Skeletal muscle tissue (tissue), 4 donors: ENCODE results near the gene ST8SIA3. TPM values are rescaled to one million over a fixed set of nuclear protein-coding genes. Genes with fewer than 3 reads are reported as not detected.

Experiments
- H3K27ac ChIP-seq: one replicate; pipeline ENCODE4 v1.7.0; 2013; ENCODE audit warnings: mild to moderate bottlenecking, low read depth, low read length, inconsistent platforms
- H3K27me3 ChIP-seq, 3 donors: one replicate each; pipeline ENCODE4 v1.7.0; 2013; ENCODE audit warnings: low read length in 3 of 3; ENCODE audit not compliant: control insufficient read depth in 3 of 3, insufficient read depth in 3 of 3
- H3K36me3 ChIP-seq, 3 donors: one replicate each; pipeline ENCODE4 v1.7.0; 2013; ENCODE audit warnings: low read length in 3 of 3; ENCODE audit not compliant: control insufficient read depth in 3 of 3, insufficient read depth in 3 of 3
- H3K4me1 ChIP-seq, 3 donors: one replicate each; pipeline ENCODE4 v1.7.0; 2013; ENCODE audit warnings: low read length in 3 of 3, mild to moderate bottlenecking in 3 of 3; ENCODE audit not compliant: control insufficient read depth in 3 of 3, insufficient read depth in 3 of 3
- H3K4me3 ChIP-seq, 3 donors: one replicate each; pipeline ENCODE4 v1.7.0; 2013; ENCODE audit warnings: low read length in 3 of 3
- H3K9ac ChIP-seq, 3 donors: one replicate each; pipeline ENCODE4 v1.7.0; 2013; ENCODE audit warnings: low read length in 3 of 3, mild to moderate bottlenecking in 3 of 3, moderate library complexity in 2 of 3, low read depth in 1 of 3
- H3K9me3 ChIP-seq, 3 donors: one replicate each; pipeline ENCODE4 v1.7.0; 2013; ENCODE audit warnings: low read length in 3 of 3; ENCODE audit not compliant: control insufficient read depth in 3 of 3
- total RNA-seq: library from RNA; depleted of rRNA; stranded (reverse); fragments of >200 nt; gene quantifications from one replicate; pipeline ENCODE4 v1.2.3, GENCODE V29; 2014
- donor health status: Osteomylitis.

ST8SIA3 gene
- total RNA-seq, 1 donor from 2014 or later = not detected

DNA sequence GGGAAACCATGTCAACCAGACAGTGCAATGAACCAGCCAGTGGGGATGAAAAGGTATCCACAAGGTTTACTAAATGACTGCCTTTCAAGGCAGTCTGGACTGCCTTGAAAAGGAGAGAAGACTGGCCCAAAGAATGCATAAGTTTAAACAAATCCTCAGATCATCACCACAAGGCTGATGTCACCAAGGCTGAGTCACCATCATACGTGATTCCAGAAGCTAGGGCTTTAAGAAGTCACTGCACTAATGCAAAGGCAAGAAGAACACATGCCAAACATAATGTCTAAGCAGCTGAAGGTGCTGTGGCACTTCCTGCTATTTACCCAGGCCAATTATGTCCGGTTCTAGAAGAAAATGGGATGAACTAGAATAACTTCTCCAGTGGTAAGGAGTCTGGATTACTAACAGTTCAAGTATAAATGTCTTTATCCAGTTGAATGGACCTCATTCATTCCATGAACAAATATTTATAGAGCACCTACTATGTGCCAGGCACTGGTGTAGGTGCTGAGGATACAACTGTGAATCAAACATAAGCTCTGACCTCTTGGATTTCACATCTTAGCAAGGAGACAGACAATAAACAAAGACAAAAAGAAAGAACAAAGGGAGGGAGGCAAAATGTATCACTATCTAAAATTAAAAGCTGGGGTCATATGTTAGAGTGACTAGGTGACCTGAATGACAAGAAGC lies 45.2 kb downstream of the ST8SIA3 start:
- peaks cover 0 to 4% (median 3%) of the 10 kb centered on the region in 3 donors for H3K27me3 ChIP-seq
- H3K4me1 ChIP-seq = no peaks in the 10 kb centered on the region
- peaks cover 0 to 6% (median 0%) of the 10 kb centered on the region in 3 donors for H3K9me3 ChIP-seq
- no peak overlapping the region for H3K4me3 ChIP-seq
- no peak overlapping the region for H3K27ac ChIP-seq
- H3K9ac ChIP-seq = no peak overlapping the region
- no peaks in the 10 kb centered on the region for H3K36me3 ChIP-seq

DNA sequence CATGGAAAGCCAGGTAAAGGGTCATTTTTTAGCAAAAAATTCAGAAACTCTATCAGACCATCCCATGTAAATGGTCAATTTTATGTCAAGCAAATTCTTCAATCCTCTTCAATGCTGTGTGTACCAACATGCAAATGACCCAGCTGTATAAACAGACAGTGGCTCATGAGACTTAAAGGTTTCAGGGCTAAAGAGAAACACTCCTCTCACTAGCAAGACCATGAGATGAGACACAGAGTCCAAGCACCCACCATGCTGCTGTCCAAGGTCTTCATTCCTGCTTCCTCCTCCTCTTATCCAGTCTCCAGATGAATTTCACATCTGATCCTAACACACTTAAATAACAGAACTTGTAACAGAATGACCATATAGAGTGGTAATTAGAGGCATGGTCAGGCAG lies 52.0 kb downstream of the ST8SIA3 start:
- no peak overlapping the region for H3K4me3 ChIP-seq
- peaks cover 0 to 4% (median 3%) of the 10 kb centered on the region in 3 donors for H3K27me3 ChIP-seq
- no peaks in the 10 kb centered on the region for H3K36me3 ChIP-seq
- no peak overlapping the region for H3K9ac ChIP-seq
- no peaks in the 10 kb centered on the region for H3K9me3 ChIP-seq
- no peak overlapping the region for H3K27ac ChIP-seq
- no peaks in the 10 kb centered on the region for H3K4me1 ChIP-seq

DNA sequence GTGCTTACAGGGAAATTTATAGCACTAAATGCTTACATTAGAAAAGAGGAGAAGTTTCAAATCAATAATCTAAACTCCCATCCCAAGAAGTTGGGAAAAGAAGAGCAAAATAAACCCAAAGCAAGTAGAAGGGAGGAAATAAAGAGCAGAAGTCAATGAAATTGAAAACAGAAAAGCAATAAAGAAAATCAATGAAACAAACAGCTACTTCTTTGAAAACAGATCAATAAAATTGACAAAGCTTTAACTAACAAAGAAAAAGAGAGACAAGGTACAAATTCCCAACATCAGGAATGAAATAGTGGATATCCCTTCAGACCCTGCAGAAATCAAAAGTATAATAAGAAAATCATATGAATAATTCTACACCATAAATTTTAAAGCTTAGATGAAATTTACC lies 57.3 kb downstream of the ST8SIA3 start:
- no peaks in the 10 kb centered on the region for H3K9me3 ChIP-seq
- H3K4me1 ChIP-seq = no peaks in the 10 kb centered on the region
- no peak overlapping the region for H3K27ac ChIP-seq
- no peaks in the 10 kb centered on the region for H3K36me3 ChIP-seq
- H3K9ac ChIP-seq = no peak overlapping the region
- H3K4me3 ChIP-seq = no peak overlapping the region
- no peaks in the 10 kb centered on the region for H3K27me3 ChIP-seq

DNA sequence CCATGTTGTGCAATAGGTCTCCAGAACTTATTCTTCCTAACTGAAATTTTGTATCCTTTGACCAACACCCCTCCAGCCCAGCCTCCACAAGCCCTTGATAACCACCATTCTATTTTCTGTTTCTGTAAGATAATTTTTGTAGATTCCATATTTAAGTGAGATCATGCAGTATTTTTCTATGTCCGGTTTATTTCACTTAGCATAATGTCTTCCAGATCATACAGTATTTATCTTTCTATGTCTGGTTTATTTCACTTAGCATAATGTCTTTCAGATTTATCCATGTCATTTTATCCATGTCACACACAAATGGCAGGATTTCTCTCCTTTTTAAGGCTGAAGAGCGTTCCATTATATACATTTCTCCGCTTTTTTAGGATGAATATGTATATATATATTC lies 58.4 kb downstream of the ST8SIA3 start:
- H3K4me1 ChIP-seq = no peaks in the 10 kb centered on the region
- H3K36me3 ChIP-seq = no peaks in the 10 kb centered on the region
- no peaks in the 10 kb centered on the region for H3K9me3 ChIP-seq
- H3K4me3 ChIP-seq = no peak overlapping the region
- peaks cover 0 to 4% (median 0%) of the 10 kb centered on the region in 3 donors for H3K27me3 ChIP-seq
- H3K9ac ChIP-seq = no peak overlapping the region
- no peak overlapping the region for H3K27ac ChIP-seq

DNA sequence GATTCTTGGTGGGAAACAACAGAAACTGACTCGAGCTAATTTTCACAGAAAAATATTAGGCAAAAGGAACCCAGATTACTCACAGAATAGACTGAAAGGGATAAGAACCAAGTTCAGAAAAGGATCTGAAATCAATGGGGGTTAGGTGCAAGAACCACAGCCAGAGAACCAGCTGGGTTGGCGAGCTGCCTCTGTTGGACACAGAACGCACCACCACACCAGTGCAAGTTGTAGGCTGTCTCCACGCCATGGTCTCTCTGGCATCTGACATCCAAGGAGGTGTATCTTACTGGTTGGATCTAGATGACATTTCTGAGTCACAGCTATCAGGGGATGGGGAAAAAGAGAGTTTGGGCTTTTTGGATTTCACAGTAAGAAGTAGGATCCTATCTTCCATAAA lies 64.2 kb downstream of the ST8SIA3 start:
- Histone ChIP-seq H3K27me3 (peaks cover 0 to 7% (median 3%) of the 10 kb centered on the region in 3 donors), H3K9me3 (peaks cover 0 to 4% (median 0%) of the 10 kb centered on the region in 3 donors), H3K9ac (no peak overlapping the region), H3K27ac (no peak overlapping the region), H3K36me3 (no peaks in the 10 kb centered on the region), H3K4me3 (no peak overlapping the region), H3K4me1 (no peaks in the 10 kb centered on the region)

Other genes starting within 250 kb of the ST8SIA3 start
- gene BOD1L2, start 205.5 kb upstream of the ST8SIA3 start, total RNA-seq = not detected
- gene ONECUT2, start 82.8 kb downstream of the ST8SIA3 start, total RNA-seq = not detected
- 50.6 TPM for gene FECH, start 234.1 kb downstream of the ST8SIA3 start, total RNA-seq